Upper lobe of left lung (tissue), 6 donors: ENCODE results near the gene ZNF750. TPM values are rescaled to one million over a fixed set of nuclear protein-coding genes. Genes with fewer than 3 reads are reported as not detected.

Experiments
- ATAC-seq, 2 donors: fragments of 200-7000 bp; cut with Tn5 transposase; one replicate each; pipeline ENCODE4 v1.9.1; 2022; ENCODE audit warnings: mild to moderate bottlenecking in 2 of 2, moderate library complexity in 2 of 2; ENCODE audit not compliant: low FRiP score in 2 of 2
- DNase-seq, 2 donors: peaks; one replicate each; pipeline ENCODE4 v3.0.0-alpha.2; 2019 to 2020
- H3K27ac ChIP-seq, 4 donors: fragments of 200-600 bp; sonication (generic); one replicate each; pipeline ENCODE4 v1.5.1; 2016 to 2019
- H3K27me3 ChIP-seq, 4 donors: fragments of 200-600 bp; sonication (generic); one replicate each; pipeline ENCODE4 v1.5.1; 2017 to 2019
- H3K36me3 ChIP-seq, 4 donors: fragments of 200-600 bp; sonication (generic); one replicate each; pipeline ENCODE4 v1.5.1; 2016 to 2019
- H3K4me1 ChIP-seq, 4 donors: fragments of 200-600 bp; sonication (generic); one replicate each; pipeline ENCODE4 v1.5.1; 2018 to 2019
- H3K4me3 ChIP-seq, 4 donors: fragments of 200-600 bp; sonication (generic); one replicate each; pipeline ENCODE4 v1.5.1; 2017 to 2019; ENCODE audit warnings: mild to moderate bottlenecking in 2 of 4, moderate library complexity in 1 of 4
- H3K9me3 ChIP-seq, 4 donors: fragments of 200-600 bp; sonication (generic); one replicate each; pipeline ENCODE4 v1.5.1; 2018 to 2019
- CTCF ChIP-seq, 6 experiments: fragments of 450-650 bp in 4 of 6; fragments of 200-600 bp in 2 of 6; sonication (generic) in 2 of 6; IDR thresholded peaks; one replicate each; pipeline ENCODE4 v1.5.1; 2016 to 2019; ENCODE audit warnings: antibody characterized with exemption in 6 of 6
- EP300 ChIP-seq, 4 donors: sonication (generic); formaldehyde crosslinking; IDR thresholded peaks; one replicate each; pipeline ENCODE4 v1.5.1; 2017; ENCODE audit warnings: antibody characterized with exemption in 4 of 4, control low read depth in 2 of 4
- POLR2A ChIP-seq, 4 donors: fragments of 450-650 bp; IDR thresholded peaks; one replicate each; pipeline ENCODE4 v1.5.1; 2016 to 2017; ENCODE audit warnings: antibody characterized with exemption in 4 of 4, mild to moderate bottlenecking in 2 of 4
- POLR2AphosphoS5 ChIP-seq, 2 donors: sonication (generic); formaldehyde crosslinking; IDR thresholded peaks; one replicate each; pipeline ENCODE4 v1.5.1; 2017; ENCODE audit warnings: antibody characterized with exemption in 2 of 2
- whole genome bisulfite sequencing, 2 donors: methylation state at CpG; one replicate each; pipeline ENCODE4 v1.1.5; 2017 to 2018; 5-methylcytosine and 5-hydroxymethylcytosine counted together
- total RNA-seq, 6 donors: library from RNA; depleted of rRNA in 4 of 6; stranded (reverse); fragments of >200 nt in 4 of 6; gene quantifications; one replicate each; pipeline versions ENCODE4 v1.1.0 to v1.2.1, GENCODE V29; 2016 to 2021
- donor health status: DM: no; HTN: no; CAD: no; lungs with moderate emphysema.
- donor health status: DM: no; HTN: yes; CAD: no; lungs with severe emphysema.

ZNF750 gene
- total RNA-seq, 6 donors from 2014 or later, result 2.9 to 14.4 (median 6.9) TPM

- Histone ChIP-seq H3K9me3 (no peaks in the 10 kb centered on the region), H3K27ac (no peak overlapping the region), H3K27me3 (no peaks in the 10 kb centered on the region), H3K4me3 (no peak overlapping the region), H3K4me1 (no peaks in the 10 kb centered on the region), H3K36me3 (peaks cover 0 to 23% (median 7%) of the 10 kb centered on the region in 4 donors)
- DNase-seq (peak in 1 of 2 donors; percentile 43), ATAC-seq (no peak)
- 95 to 97% methylated on average over 61 to 63 of the region's 63 CpGs for WGBS, 2 donors
- no peak for TF ChIP-seq CTCF (IDR thresholded peaks at IDR 0.05)
- no peak for TF ChIP-seq EP300 (IDR thresholded peaks at IDR 0.05)
- TF ChIP-seq POLR2AphosphoS5 (IDR thresholded peaks at IDR 0.05), result no peak
- no peak for TF ChIP-seq POLR2A (IDR thresholded peaks at IDR 0.05)
Measured at GRCh38 chr17:82801377-82801970, 38.3 kb downstream of the ZNF750 start.

GRCh38 chr17:82800885-82801284 is 38.9 kb downstream of the ZNF750 start:
- no peak overlapping the region for H3K27ac ChIP-seq
- no peaks in the 10 kb centered on the region for H3K27me3 ChIP-seq
- ATAC-seq, result no peak
- peak in 1 of 2 donors; percentile 40 for DNase-seq
- TF ChIP-seq EP300 (IDR thresholded peaks at IDR 0.05) (no peak), POLR2AphosphoS5 (IDR thresholded peaks at IDR 0.05) (no peak), CTCF (IDR thresholded peaks at IDR 0.05) (no peak), POLR2A (IDR thresholded peaks at IDR 0.05) (no peak)
- H3K9me3 ChIP-seq, result no peaks in the 10 kb centered on the region
- WGBS, 2 donors, result 97 to 100% methylated on average over 11 to 15 of the region's 15 CpGs
- peaks cover 0 to 3% (median under 1%) of the 10 kb centered on the region in 4 donors for H3K4me1 ChIP-seq
- H3K36me3 ChIP-seq, result peaks cover 0 to 18% (median 7%) of the 10 kb centered on the region in 4 donors
- H3K4me3 ChIP-seq, result no peak overlapping the region

DNA sequence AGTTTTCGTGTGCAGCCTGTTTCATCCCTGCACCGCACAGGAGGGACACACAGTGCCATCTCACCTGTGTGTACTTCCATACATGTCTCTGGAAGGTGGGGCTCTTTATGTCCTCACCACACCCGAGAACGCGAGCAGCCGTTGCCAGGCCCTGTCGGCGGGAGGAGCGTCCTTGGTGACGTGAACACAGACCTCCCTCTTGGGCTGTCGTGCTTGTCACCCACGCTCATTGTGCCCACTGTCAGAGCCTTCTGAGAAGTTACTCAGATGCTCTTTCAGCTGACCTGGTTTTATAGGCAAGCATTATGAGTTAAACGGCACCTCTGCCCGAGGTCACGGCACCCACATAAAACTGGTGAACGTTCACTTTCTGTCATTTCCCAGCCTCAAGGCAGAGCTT is 40.2 kb downstream of the ZNF750 start:
- 92 to 96% methylated on average over 15 to 16 of the region's 16 CpGs for WGBS, 2 donors
- DNase-seq, result no peak
- TF ChIP-seq CTCF (IDR thresholded peaks at IDR 0.05) (no peak), POLR2AphosphoS5 (IDR thresholded peaks at IDR 0.05) (no peak), EP300 (IDR thresholded peaks at IDR 0.05) (no peak), POLR2A (IDR thresholded peaks at IDR 0.05) (no peak)

GRCh38 chr17:82798752-82799151 is 41.1 kb downstream of the ZNF750 start:
- Histone ChIP-seq H3K9me3 (no peaks in the 10 kb centered on the region), H3K27ac (no peak overlapping the region), H3K27me3 (no peaks in the 10 kb centered on the region), H3K36me3 (peaks cover 0 to 15% (median 7%) of the 10 kb centered on the region in 4 donors), H3K4me1 (peaks cover 0 to 9% (median 7%) of the 10 kb centered on the region in 4 donors), H3K4me3 (no peak overlapping the region)
- DNase-seq, result no peak
- ATAC-seq, result no peak
- TF ChIP-seq POLR2AphosphoS5 (IDR thresholded peaks at IDR 0.05) (no peak), EP300 (IDR thresholded peaks at IDR 0.05) (no peak), CTCF (IDR thresholded peaks at IDR 0.05) (no peak), POLR2A (IDR thresholded peaks at IDR 0.05) (no peak)
- WGBS, 2 donors, result 95 to 97% methylated on average over 7 of the region's 7 CpGs

More for the DNA sequence above, 40.2 kb downstream of the ZNF750 start:
- ATAC-seq, result no peak
- peaks cover 0 to 15% (median 7%) of the 10 kb centered on the region in 4 donors for H3K36me3 ChIP-seq
- no peak overlapping the region for H3K27ac ChIP-seq
- H3K27me3 ChIP-seq, result no peaks in the 10 kb centered on the region
- H3K9me3 ChIP-seq, result no peaks in the 10 kb centered on the region
- H3K4me3 ChIP-seq, result no peak overlapping the region
- peaks cover 0 to 9% (median 7%) of the 10 kb centered on the region in 4 donors for H3K4me1 ChIP-seq

DNA sequence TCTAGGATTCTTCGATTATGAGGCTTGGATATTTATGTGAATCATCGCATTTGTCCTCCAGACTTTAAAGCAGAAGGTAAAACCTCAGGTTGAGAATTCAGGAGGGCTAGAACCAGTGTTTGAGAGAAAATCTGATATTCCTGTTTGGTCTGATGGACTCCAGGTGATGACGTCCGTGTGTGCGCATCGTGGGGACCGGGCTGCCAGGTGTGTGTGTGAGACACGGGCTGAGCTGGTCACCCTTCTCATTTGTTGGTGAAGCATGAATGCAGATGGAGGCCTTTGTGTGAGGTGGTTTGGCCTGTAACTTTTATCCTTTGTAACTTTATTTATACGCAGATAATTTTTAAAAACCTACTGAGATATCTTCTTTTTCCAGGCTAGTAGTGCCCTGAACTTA is 42.8 kb downstream of the ZNF750 start:
- H3K27ac ChIP-seq, result no peak overlapping the region
- H3K4me1 ChIP-seq, result peaks cover 0 to 9% (median 7%) of the 10 kb centered on the region in 4 donors
- 96 to 97% methylated on average over 9 of the region's 9 CpGs for WGBS, 2 donors
- peaks cover 0 to 15% (median 7%) of the 10 kb centered on the region in 4 donors for H3K36me3 ChIP-seq
- no peak for DNase-seq
- TF ChIP-seq POLR2AphosphoS5 (IDR thresholded peaks at IDR 0.05) (no peak), POLR2A (IDR thresholded peaks at IDR 0.05) (no peak), CTCF (IDR thresholded peaks at IDR 0.05) (no peak), EP300 (IDR thresholded peaks at IDR 0.05) (no peak)
- no peak for ATAC-seq
- no peaks in the 10 kb centered on the region for H3K9me3 ChIP-seq
- no peak overlapping the region for H3K4me3 ChIP-seq
- no peaks in the 10 kb centered on the region for H3K27me3 ChIP-seq
